ENCODE measurements around the gene UBL4A.

Gene UBL4A

GRCh38 chrX:154481911-154482601 lies 4.4 kb downstream of the UBL4A start:
- FAIRE-seq: no peak

- no peak for FAIRE-seq
These were observed 5.2 kb downstream of the UBL4A start for GRCh38 chrX:154481195-154481594.

- FAIRE-seq: no peak
These were observed 7.4 kb downstream of the UBL4A start, which contains the start of gene LAGE3 for GRCh38 chrX:154478728-154479622. Gene LAGE3, minus strand, starts transcription at chrX:154479281. Its CDS starts 366 bp downstream, at chrX:154478915.

- no peak for FAIRE-seq
These were observed 8.4 kb downstream of the UBL4A start for GRCh38 chrX:154477891-154478477.

GRCh38 chrX:154476821-154477220 lies 9.6 kb downstream of the UBL4A start:
- no peak for FAIRE-seq

- no peak for FAIRE-seq
These were observed 12.7 kb downstream of the UBL4A start for GRCh38 chrX:154473683-154474082.

GRCh38 chrX:154472685-154473632 lies 13.5 kb downstream of the UBL4A start:
- no peak for FAIRE-seq

GRCh38 chrX:154471839-154472684 lies 14.4 kb downstream of the UBL4A start:
- no peak for FAIRE-seq

- FAIRE-seq: no peak
These were observed 15.4 kb downstream of the UBL4A start for GRCh38 chrX:154470914-154471568.

- FAIRE-seq: no peak
These were observed 16.0 kb downstream of the UBL4A start for GRCh38 chrX:154470434-154470833.

- FAIRE-seq: no peak
These were observed 16.5 kb downstream of the UBL4A start for GRCh38 chrX:154469880-154470279.

- no peak for FAIRE-seq
These were observed 17.3 kb downstream of the UBL4A start for GRCh38 chrX:154469114-154469513.

- FAIRE-seq: no peak
These were observed 18.2 kb downstream of the UBL4A start for GRCh38 chrX:154468217-154468616.

- no peak for FAIRE-seq
These were observed 18.9 kb downstream of the UBL4A start for GRCh38 chrX:154467556-154467955.

- FAIRE-seq: no peak
These were observed 19.5 kb downstream of the UBL4A start for GRCh38 chrX:154466907-154467306.

- FAIRE-seq: no peak
These were observed 20.4 kb downstream of the UBL4A start for GRCh38 chrX:154466036-154466435.

GRCh38 chrX:154465601-154466000 lies 20.8 kb downstream of the UBL4A start:
- no peak for FAIRE-seq

- no peak for FAIRE-seq
These were observed 21.5 kb downstream of the UBL4A start for GRCh38 chrX:154464806-154465365.

GRCh38 chrX:154463611-154464220 lies 22.7 kb downstream of the UBL4A start:
- FAIRE-seq: no peak

GRCh38 chrX:154462396-154462795 lies 24.0 kb downstream of the UBL4A start:
- FAIRE-seq: no peak

Data from islet of Langerhans (tissue), 1 donor.